Peyer's patch (tissue), 4 donors: ENCODE results near the gene UBR3.

Experiments used
- CTCF ChIP-seq, 6 experiments: fragments of 450-650 bp in 4 of 6; fragments of 200-600 bp in 2 of 6; sonication (generic) in 1 of 6; IDR thresholded peaks; one replicate each; pipeline ENCODE4 v1.5.1; 2017 to 2019; ENCODE audit warnings: antibody characterized with exemption in 6 of 6, mild to moderate bottlenecking in 3 of 6, moderate library complexity in 1 of 6
- POLR2A ChIP-seq, 2 donors: fragments of 450-650 bp; IDR thresholded peaks; one replicate each; pipeline ENCODE4 v1.5.1; 2017; ENCODE audit warnings: antibody characterized with exemption in 2 of 2, mild to moderate bottlenecking in 2 of 2, moderate library complexity in 2 of 2

- TF ChIP-seq POLR2A (IDR thresholded peaks at IDR 0.05), result no peak
- no peak for TF ChIP-seq CTCF (IDR thresholded peaks at IDR 0.05)
These were observed 220.2 kb downstream of the UBR3 start for GRCh38 chr2:170047331-170048065.
